NT2/D1 (cell line): ENCODE measurements around the gene TXNDC9.
"Not testable (repeated sequence)": the region's sequence is repeated elsewhere in the genome, so short reads cannot be mapped to it uniquely, and the experiment has no call there.

Experiments used
- SUZ12 ChIP-seq: IDR thresholded peaks from 2 replicates; pipeline ENCODE4 v1.6.1; 2011; ENCODE audit not compliant: insufficient read length, insufficient read depth; ENCODE audit errors: extremely low read depth
- YY1 ChIP-seq: IDR thresholded peaks from 2 replicates; pipeline ENCODE4 v1.6.1; 2011; ENCODE audit not compliant: insufficient read length, insufficient read depth

DNA sequence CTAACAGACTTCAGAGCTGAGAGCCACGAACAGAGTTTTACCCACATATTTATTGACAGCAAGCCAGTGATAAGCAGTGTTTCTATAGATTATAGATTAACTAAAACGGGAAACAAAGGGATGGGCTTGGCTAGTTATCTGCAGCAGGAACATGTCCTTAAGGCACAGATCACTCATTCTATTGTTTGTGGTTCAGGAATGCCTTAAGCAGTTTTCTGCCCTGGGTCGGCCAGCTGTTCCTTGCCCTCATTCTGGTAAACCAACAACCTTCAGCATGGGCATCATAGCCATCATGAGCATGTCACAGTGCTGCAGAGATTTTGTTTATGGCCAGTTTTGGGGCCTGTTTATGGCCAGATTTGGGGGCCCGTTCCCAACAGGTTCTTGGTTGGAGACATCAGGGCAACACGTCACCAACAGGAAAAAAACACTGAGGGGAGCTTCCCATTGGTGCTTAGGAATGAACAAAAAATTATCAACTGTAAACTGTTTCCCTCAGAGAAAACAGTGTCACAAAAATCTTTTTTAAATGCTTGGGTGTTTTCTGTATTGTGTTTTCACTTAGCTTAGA is 57.9 kb downstream of the TXNDC9 start:
- not testable (repeated sequence) for TF ChIP-seq SUZ12, YY1
